ENCODE results near the gene ACSBG1.

- TF ChIP-seq POLR2A (IDR thresholded peaks at IDR 0.05) (no peak), CTCF (IDR thresholded peaks at IDR 0.05) (no peak)
These were observed 65.8 kb downstream of the ACSBG1 start for GRCh38 chr15:78168608-78169007.

All from breast epithelium (tissue), 3 donors.